B cell (primary cell): ENCODE results near the gene KBTBD12. TPM values are rescaled to one million over a fixed set of nuclear protein-coding genes. Genes with fewer than 3 reads are reported as not detected.

Source experiments
- ATAC-seq: fragments of 200-7000 bp; cut with Tn5 transposase; one replicate; pipeline ENCODE4 v1.10.0; 2021; ENCODE audit warnings: low read depth, mild to moderate bottlenecking, moderate number of reproducible peaks, moderate library complexity
- CTCF ChIA-PET: fragments of 350-600 bp; sonication (Branson Sonifier 250); formaldehyde crosslinking; loops from one replicate; lab custom pipeline; 2021; ENCODE audit warnings: antibody characterized with exemption, inconsistent platforms; lab: Charles Lee
- POLR2A ChIA-PET: fragments of 350-600 bp; sonication (Branson Sonifier 250); formaldehyde crosslinking; loops from one replicate; lab custom pipeline; 2021; ENCODE audit warnings: antibody characterized with exemption; lab: Charles Lee
- DNase-seq: peaks from one replicate; pipeline ENCODE4 v3.0.0; 2013
- H2AFZ ChIP-seq: 2 replicates; pipeline ENCODE4 v1.6.1; 2012; ENCODE audit warnings: mild to moderate bottlenecking, low read depth, low read length; ENCODE audit not compliant: insufficient read depth, poor library complexity, severe bottlenecking
- H3K27ac ChIP-seq, 2 donors: 1 replicate in 1 of 2; 2 replicates in 1 of 2; pipeline ENCODE4 v1.5.1; 2012 to 2013; ENCODE audit warnings: low read length in 2 of 2, mild to moderate bottlenecking in 2 of 2, moderate library complexity in 1 of 2
- H3K27me3 ChIP-seq, 4 experiments: fragments of 200-600 bp in 1 of 4; sonication (generic) in 1 of 4; replicated peaks in 1 of 4; 1 replicate in 2 of 4; 2 replicates in 2 of 4; pipeline versions ENCODE4 v1.6.1 to v1.7.0; 2013 to 2016; ENCODE audit warnings: low read length in 3 of 4, mild to moderate bottlenecking in 2 of 4, mixed read lengths in 1 of 4, moderate library complexity in 1 of 4; ENCODE audit not compliant: insufficient read depth in 4 of 4, control insufficient read depth in 3 of 4; ENCODE audit errors: control extremely low read depth in 1 of 4
- H3K36me3 ChIP-seq, 2 experiments: replicated peaks in 1 of 2; 1 replicate in 1 of 2; 2 replicates in 1 of 2; pipeline versions ENCODE4 v1.6.1 to v1.7.1; 2013; ENCODE audit warnings: low read length in 1 of 2; ENCODE audit not compliant: insufficient read depth in 2 of 2, control insufficient read depth in 1 of 2; ENCODE audit errors: control extremely low read depth in 1 of 2, extremely low read depth in 1 of 2
- H3K4me1 ChIP-seq, 2 donors: fragments of 200-600 bp in 1 of 2; sonication (generic) in 1 of 2; 1 replicate in 1 of 2; 2 replicates in 1 of 2; pipeline versions ENCODE4 v1.5.1 to v1.6.1; 2013 to 2017; ENCODE audit warnings: low read length in 2 of 2; ENCODE audit not compliant: control insufficient read depth in 2 of 2, insufficient read depth in 2 of 2
- H3K4me2 ChIP-seq: replicated peaks from 2 replicates; pipeline ENCODE3; 2012; ENCODE audit warnings: mild to moderate bottlenecking, low read depth, low read length; ENCODE audit not compliant: poor library complexity, severe bottlenecking
- H3K4me3 ChIP-seq, 5 experiments: fragments of 200-600 bp in 1 of 5; sonication (generic) in 1 of 5; 1 replicate in 3 of 5; 2 replicates in 2 of 5; pipeline versions ENCODE4 v1.5.1 to v1.7.0; 2011 to 2016; ENCODE audit warnings: low read length in 4 of 5, mild to moderate bottlenecking in 4 of 5, low read depth in 2 of 5, control low read depth in 1 of 5, moderate library complexity in 1 of 5; ENCODE audit not compliant: insufficient read depth in 1 of 5; ENCODE audit errors: control extremely low read depth in 1 of 5, extremely low read depth in 1 of 5
- H3K79me2 ChIP-seq: fragments of 200-600 bp; sonication (generic); one replicate; pipeline ENCODE4 v1.6.0; 2016; ENCODE audit warnings: low read length; ENCODE audit not compliant: control insufficient read depth, insufficient read depth
- H3K9ac ChIP-seq: fragments of 200-600 bp; sonication (generic); 2 replicates; pipeline ENCODE4 v1.6.1; 2017; ENCODE audit warnings: mild to moderate bottlenecking, low read length, moderate library complexity
- H3K9me3 ChIP-seq, 3 donors: one replicate each; pipeline versions ENCODE4 v1.6.1 to v1.7.1; 2013; ENCODE audit warnings: low read length in 2 of 3; ENCODE audit not compliant: control insufficient read depth in 2 of 3, insufficient read depth in 1 of 3; ENCODE audit errors: control extremely low read depth in 1 of 3
- H4K20me1 ChIP-seq: 2 replicates; pipeline ENCODE4 v1.6.0; 2012; ENCODE audit warnings: mild to moderate bottlenecking, low read length; ENCODE audit not compliant: insufficient read depth, control insufficient read depth, poor library complexity, severe bottlenecking
- H3K27ac Mint-ChIP-seq: one replicate; pipeline ENCODE4 v1.8.0; 2021; ENCODE audit warnings: mixed read lengths
- H3K27me3 Mint-ChIP-seq: one replicate; pipeline ENCODE4 v1.8.0; 2021; ENCODE audit warnings: mixed read lengths
- H3K4me1 Mint-ChIP-seq: one replicate; pipeline ENCODE4 v1.8.0; 2021; ENCODE audit warnings: mixed read lengths
- H3K4me3 Mint-ChIP-seq: one replicate; pipeline ENCODE4 v1.8.0; 2021; ENCODE audit warnings: mixed read lengths
- H3K9me3 Mint-ChIP-seq: one replicate; pipeline ENCODE4 v1.8.0; 2022; ENCODE audit warnings: mixed read lengths; ENCODE audit not compliant: insufficient read depth
- EZH2 ChIP-seq: IDR thresholded peaks from 2 replicates; pipeline ENCODE4 v1.6.1; 2012; ENCODE audit warnings: borderline replicate concordance, low read depth, mild to moderate bottlenecking, moderate library complexity, low read length; ENCODE audit not compliant: insufficient read depth, poor library complexity, severe bottlenecking
- WGBS: methylation state at CpG from one replicate; pipeline ENCODE4 v1.1.5; 2013; ENCODE audit warnings: missing lambda C conversion rate; ENCODE audit not compliant: insufficient coverage; 5-methylcytosine and 5-hydroxymethylcytosine counted together
- intact Hi-C: fragments of 100-400 bp; cut with micrococcal nuclease; formaldehyde crosslinking; loops from one replicate; pipeline ENCODE4 v1.10.0; 2022
- polyA plus RNA-seq: library from polyadenylated mRNA; depleted of rRNA; stranded (reverse); fragments of >200 nt; gene quantifications from 2 replicates; pipeline ENCODE4 v1.2.3, GENCODE V29; 2012
- total RNA-seq, 2 donors: library from RNA; stranded (reverse); fragments of 120-200 nt in 1 of 2; gene quantifications; 1 replicate in 1 of 2; 2 replicates in 1 of 2; pipeline versions ENCODE4 v1.2.3 to v1.2.4, GENCODE V29; 2013 to 2022
- TF ChIP-seq, protein P1 (sequence below): fragments of 200-600 bp; IDR thresholded peaks from one replicate; pipeline ENCODE4 v1.8.0; 2022; ENCODE audit warnings: antibody characterized with exemption, mild to moderate bottlenecking

Gene KBTBD12
- total and polyA plus RNA-seq, 2 donors (not counting 1 experiment from before 2014, with no cell fraction given) = 0.22 TPM; not detected in 1

DNA sequence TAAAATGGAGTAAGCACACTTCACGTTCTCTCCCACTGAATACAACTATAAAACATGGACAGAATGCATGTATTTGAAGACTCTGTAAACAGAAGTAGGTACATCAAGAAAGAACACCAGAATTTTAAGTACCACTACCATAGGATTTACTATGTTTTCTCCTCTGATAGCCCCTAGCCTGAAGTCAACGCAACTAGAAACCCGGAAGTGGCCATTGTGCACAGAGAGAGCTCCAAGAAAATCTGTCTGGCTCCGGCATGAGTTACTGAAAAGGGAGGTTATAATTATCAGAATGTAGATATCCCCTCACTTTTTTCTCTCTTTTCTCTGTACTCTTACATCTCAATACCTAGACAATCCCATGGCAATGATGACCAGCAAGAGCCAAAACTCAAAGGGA is 23.8 kb downstream of the KBTBD12 start:
- Mint-ChIP-seq H3K4me1 (no peaks in the 10 kb centered on the region), H3K4me3 (no peak overlapping the region), H3K27ac (no peak overlapping the region), H3K9me3 (peaks cover 6% of the 10 kb centered on the region), H3K27me3 (peaks cover 8% of the 10 kb centered on the region)
- Histone ChIP-seq H3K4me1 (no peaks in the 10 kb centered on the region), H4K20me1 (no peaks in the 10 kb centered on the region), H3K4me2 (no peak overlapping the region), H3K9ac (no peak overlapping the region), H3K9me3 (peaks cover 0 to 6% (median 2%) of the 10 kb centered on the region in 3 donors), H3K4me3 (no peak overlapping the region), H3K79me2 (no peaks in the 10 kb centered on the region), H3K27me3 (no peaks in the 10 kb centered on the region), H3K36me3 (no peaks in the 10 kb centered on the region), H2AFZ (no peak overlapping the region), H3K27ac (no peak overlapping the region)
- WGBS = no CpG with 5 or more reads among the region's 4 CpGs
- DNase-seq (no peak), ATAC-seq (no peak)
- CTCF ChIA-PET = interaction anchor here (0.8 kb wide), 1 partner anchor 19 kb away, joined by 3 read pairs; no protein-coding TSS in a partner anchor
- no peak for TF ChIP-seq EZH2
- TF ChIP-seq, protein P1, sequence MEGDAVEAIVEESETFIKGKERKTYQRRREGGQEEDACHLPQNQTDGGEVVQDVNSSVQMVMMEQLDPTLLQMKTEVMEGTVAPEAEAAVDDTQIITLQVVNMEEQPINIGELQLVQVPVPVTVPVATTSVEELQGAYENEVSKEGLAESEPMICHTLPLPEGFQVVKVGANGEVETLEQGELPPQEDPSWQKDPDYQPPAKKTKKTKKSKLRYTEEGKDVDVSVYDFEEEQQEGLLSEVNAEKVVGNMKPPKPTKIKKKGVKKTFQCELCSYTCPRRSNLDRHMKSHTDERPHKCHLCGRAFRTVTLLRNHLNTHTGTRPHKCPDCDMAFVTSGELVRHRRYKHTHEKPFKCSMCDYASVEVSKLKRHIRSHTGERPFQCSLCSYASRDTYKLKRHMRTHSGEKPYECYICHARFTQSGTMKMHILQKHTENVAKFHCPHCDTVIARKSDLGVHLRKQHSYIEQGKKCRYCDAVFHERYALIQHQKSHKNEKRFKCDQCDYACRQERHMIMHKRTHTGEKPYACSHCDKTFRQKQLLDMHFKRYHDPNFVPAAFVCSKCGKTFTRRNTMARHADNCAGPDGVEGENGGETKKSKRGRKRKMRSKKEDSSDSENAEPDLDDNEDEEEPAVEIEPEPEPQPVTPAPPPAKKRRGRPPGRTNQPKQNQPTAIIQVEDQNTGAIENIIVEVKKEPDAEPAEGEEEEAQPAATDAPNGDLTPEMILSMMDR = no peak
- POLR2A ChIA-PET = no interaction called here
- intact Hi-C loops = no loop called here

DNA sequence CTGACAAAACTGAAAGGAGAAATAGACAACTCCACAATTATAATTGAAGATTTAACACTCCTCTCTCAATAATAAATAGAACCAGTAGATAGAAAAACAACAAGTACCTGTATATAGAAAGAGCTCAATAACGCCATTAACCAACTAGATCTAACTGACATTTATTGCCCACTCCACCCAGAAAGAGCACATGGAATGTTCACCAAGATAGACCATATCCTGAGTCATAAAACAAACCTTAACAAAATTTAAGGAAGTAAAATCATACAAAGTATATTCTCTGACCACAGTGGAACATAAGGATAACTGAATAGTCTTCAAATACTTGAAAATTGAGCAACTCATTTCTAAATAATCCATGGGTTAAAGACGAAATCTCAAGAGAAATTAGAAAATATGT is 25.1 kb downstream of the KBTBD12 start:
- intact Hi-C loops = no loop called here
- H3K4me3 ChIP-seq = no peak overlapping the region

More for the DNA sequence above, 25.1 kb downstream of the KBTBD12 start:
- no peaks in the 10 kb centered on the region for H3K4me1 ChIP-seq
- no CpG with 5 or more reads among the region's 2 CpGs for WGBS
- POLR2A ChIA-PET = no interaction called here
- DNase-seq = no peak
- TF ChIP-seq EZH2 = no peak
- TF ChIP-seq, protein P1 = no peak
- no peak overlapping the region for H3K27ac ChIP-seq
- Mint-ChIP-seq H3K4me1 (no peaks in the 10 kb centered on the region), H3K27ac (no peak overlapping the region), H3K4me3 (no peak overlapping the region), H3K27me3 (no peaks in the 10 kb centered on the region), H3K9me3 (peaks cover 6% of the 10 kb centered on the region)
- no peak overlapping the region for H3K9ac ChIP-seq
- H2AFZ ChIP-seq = no peak overlapping the region
- no peaks in the 10 kb centered on the region for H4K20me1 ChIP-seq
- no peaks in the 10 kb centered on the region for H3K27me3 ChIP-seq
- H3K79me2 ChIP-seq = no peaks in the 10 kb centered on the region
- H3K36me3 ChIP-seq = no peaks in the 10 kb centered on the region
- peaks cover 0 to 6% (median 2%) of the 10 kb centered on the region in 3 donors for H3K9me3 ChIP-seq
- CTCF ChIA-PET = no interaction called here
- ATAC-seq = no peak
- H3K4me2 ChIP-seq = no peak overlapping the region
